Fibroblast of skin of left quadriceps (primary cell): ENCODE measurements around the gene HERPUD1.
"Not testable (repeated sequence)": the region's sequence is repeated elsewhere in the genome, so short reads cannot be mapped to it uniquely, and the experiment has no call there.

ENCODE experiments used
- DNase-seq, 2 experiments: peaks; one replicate each; pipeline ENCODE4 v3.0.0-alpha.2; 2013; ENCODE audit warnings: low read depth in 2 of 2

The HERPUD1 gene

GRCh38 chr16:56981729-56982271, 49.9 kb downstream of the HERPUD1 start:
- DNase-seq = no peak

GRCh38 chr16:56982695-56983094, 50.8 kb downstream of the HERPUD1 start:
- DNase-seq = no peak

- no peak for DNase-seq
Observed at GRCh38 chr16:56983211-56983751, 51.3 kb downstream of the HERPUD1 start.

GRCh38 chr16:56984639-56985038, 52.7 kb downstream of the HERPUD1 start:
- DNase-seq = no peak

GRCh38 chr16:56985288-56985961, 53.5 kb downstream of the HERPUD1 start:
- DNase-seq = peak; percentile 67 to 76

GRCh38 chr16:56985962-56986360, 54.0 kb downstream of the HERPUD1 start:
- DNase-seq = no peak

GRCh38 chr16:56986361-56986760, 54.4 kb downstream of the HERPUD1 start:
- DNase-seq = no peak

GRCh38 chr16:56986908-56987307, 55.0 kb downstream of the HERPUD1 start:
- DNase-seq = not testable (repeated sequence)

- DNase-seq = no peak
Observed at GRCh38 chr16:56987692-56988091, 55.8 kb downstream of the HERPUD1 start.

GRCh38 chr16:56988161-56988947, 56.4 kb downstream of the HERPUD1 start:
- no peak for DNase-seq

GRCh38 chr16:56988948-56989945, 57.3 kb downstream of the HERPUD1 start, which contains the start of gene NLRC5:
Gene NLRC5, plus strand, starts transcription at chr16:56989557. Its CDS starts 31,156 bp downstream, at chr16:57020713.
- DNase-seq = peak; percentile 54 to 61

GRCh38 chr16:56989988-56990387, 58.0 kb downstream of the HERPUD1 start:
- no peak for DNase-seq

GRCh38 chr16:56990407-56991286, 58.7 kb downstream of the HERPUD1 start:
- no peak for DNase-seq

- DNase-seq = not testable (repeated sequence)
Observed at GRCh38 chr16:56992431-56992830, 60.5 kb downstream of the HERPUD1 start.

- no peak for DNase-seq
Observed at GRCh38 chr16:56993204-56993603, 61.3 kb downstream of the HERPUD1 start.

GRCh38 chr16:56994311-56994710, 62.4 kb downstream of the HERPUD1 start:
- no peak for DNase-seq
